Measurements from ENCODE around the gene ZNF407. TPM values are rescaled to one million over a fixed set of nuclear protein-coding genes. Genes with fewer than 3 reads are reported as not detected.

The ZNF407 gene
- total RNA-seq, 4 donors from 2014 or later, result 18.1 to 29.1 (median 19.7) TPM

GRCh38 chr18:74760026-74760425 lies 162.4 kb downstream of the ZNF407 start:
- TF ChIP-seq EP300 (IDR thresholded peaks at IDR 0.05) (no peak), CTCF (IDR thresholded peaks at IDR 0.05) (no peak), POLR2AphosphoS5 (IDR thresholded peaks at IDR 0.05) (no peak), POLR2A (IDR thresholded peaks at IDR 0.05) (no peak)
- H3K4me1 ChIP-seq, result no peaks in the 10 kb centered on the region
- H3K9me3 ChIP-seq, result peaks cover 0 to 9% (median 0%) of the 10 kb centered on the region in 3 donors
- 93 to 100% methylated on average over 1 to 3 of the region's 3 CpGs for WGBS, 2 donors (ENCODE audit: low coverage in 1 of 2)
- ATAC-seq, result no peak
- H3K36me3 ChIP-seq, result no peaks in the 10 kb centered on the region
- H3K27me3 ChIP-seq, result no peaks in the 10 kb centered on the region
- no peak overlapping the region for H3K27ac ChIP-seq
- H3K4me3 ChIP-seq, result no peak overlapping the region

DNA sequence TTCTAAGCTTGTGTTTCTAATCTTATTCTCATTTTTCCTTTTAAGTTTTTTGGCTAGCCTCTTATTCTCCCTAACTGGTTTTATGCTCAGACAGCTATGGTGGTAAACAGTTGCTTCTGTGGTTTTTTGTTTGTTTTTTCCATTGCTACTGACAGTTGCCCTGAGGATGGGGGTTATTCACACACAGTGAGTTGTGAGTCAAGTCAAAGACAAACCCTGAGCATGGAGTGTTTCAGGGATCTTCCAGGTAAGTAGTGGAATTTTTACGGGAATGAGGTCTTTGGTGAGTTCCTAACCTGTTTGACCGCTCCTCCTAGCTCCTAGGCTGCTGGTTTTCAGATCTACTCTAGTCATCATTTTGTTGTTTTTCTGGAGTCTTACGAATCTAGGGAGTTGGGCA lies 162.8 kb downstream of the ZNF407 start:
- H3K4me3 ChIP-seq, result no peak overlapping the region
- no peak for ATAC-seq
- H3K27me3 ChIP-seq, result no peaks in the 10 kb centered on the region
- H3K36me3 ChIP-seq, result no peaks in the 10 kb centered on the region
- 90 to 97% methylated on average over 2 to 3 of the region's 3 CpGs for WGBS, 2 donors (ENCODE audit: low coverage in 1 of 2)
- no peak overlapping the region for H3K27ac ChIP-seq
- peaks cover 0 to 9% (median 0%) of the 10 kb centered on the region in 3 donors for H3K9me3 ChIP-seq
- TF ChIP-seq EP300 (IDR thresholded peaks at IDR 0.05) (no peak), POLR2AphosphoS5 (IDR thresholded peaks at IDR 0.05) (no peak), POLR2A (IDR thresholded peaks at IDR 0.05) (no peak), CTCF (IDR thresholded peaks at IDR 0.05) (no peak)
- H3K4me1 ChIP-seq, result no peaks in the 10 kb centered on the region

- no peaks in the 10 kb centered on the region for H3K4me1 ChIP-seq
- no peak for TF ChIP-seq CTCF (IDR thresholded peaks at IDR 0.05)
- TF ChIP-seq EP300 (IDR thresholded peaks at IDR 0.05), result no peak
- no peak for TF ChIP-seq POLR2A (IDR thresholded peaks at IDR 0.05)
- no peak for TF ChIP-seq POLR2AphosphoS5 (IDR thresholded peaks at IDR 0.05)
- no peaks in the 10 kb centered on the region for H3K27me3 ChIP-seq
- H3K36me3 ChIP-seq, result no peaks in the 10 kb centered on the region
- H3K27ac ChIP-seq, result no peak overlapping the region
- WGBS, 2 donors (ENCODE audit: low coverage in 1 of 2), result 71 to 100% methylated on average over 1 to 3 of the region's 3 CpGs
- no peak for ATAC-seq
- no peaks in the 10 kb centered on the region for H3K9me3 ChIP-seq
- H3K4me3 ChIP-seq, result no peak overlapping the region
These were observed 168.6 kb downstream of the ZNF407 start for GRCh38 chr18:74766251-74766650.

- 97 to 100% methylated on average over 2 of the region's 2 CpGs for WGBS, 2 donors (ENCODE audit: low coverage in 1 of 2)
- Histone ChIP-seq H3K4me1 (no peaks in the 10 kb centered on the region), H3K27me3 (no peaks in the 10 kb centered on the region), H3K4me3 (no peak overlapping the region), H3K27ac (no peak overlapping the region), H3K36me3 (no peaks in the 10 kb centered on the region), H3K9me3 (no peaks in the 10 kb centered on the region)
- TF ChIP-seq EP300 (IDR thresholded peaks at IDR 0.05), result no peak
- no peak for TF ChIP-seq POLR2AphosphoS5 (IDR thresholded peaks at IDR 0.05)
- TF ChIP-seq CTCF (IDR thresholded peaks at IDR 0.05), result no peak
- no peak for TF ChIP-seq POLR2A (IDR thresholded peaks at IDR 0.05)
- no peak for ATAC-seq
These were observed 170.4 kb downstream of the ZNF407 start for GRCh38 chr18:74768096-74768495.

- Histone ChIP-seq H3K4me3 (no peak overlapping the region), H3K36me3 (peaks cover 0 to 6% of the 10 kb centered on the region in 2 donors), H3K27ac (no peak overlapping the region), H3K27me3 (no peaks in the 10 kb centered on the region), H3K4me1 (no peaks in the 10 kb centered on the region), H3K9me3 (no peaks in the 10 kb centered on the region)
- TF ChIP-seq EP300 (IDR thresholded peaks at IDR 0.05) (no peak), CTCF (IDR thresholded peaks at IDR 0.05) (no peak), POLR2A (IDR thresholded peaks at IDR 0.05) (no peak), POLR2AphosphoS5 (IDR thresholded peaks at IDR 0.05) (no peak)
- no peak for ATAC-seq
- WGBS, 2 donors (ENCODE audit: low coverage in 1 of 2), result 96 to 100% methylated on average over 1 to 3 of the region's 3 CpGs
These were observed 175.5 kb downstream of the ZNF407 start for GRCh38 chr18:74773171-74773624.

Data from gastroesophageal sphincter (tissue), 4 donors.